HEK293 (cell line): Measurements from ENCODE around the gene BBLN.

Source experiments
- REPIN1 ChIP-seq: fragments of 450-650 bp; formaldehyde crosslinking; IDR thresholded peaks from 2 replicates; pipeline ENCODE4 v1.5.1; 2017; ENCODE audit warnings: missing biosample characterization, missing genetic modification characterization, low read depth
- SP7 ChIP-seq: fragments of 450-650 bp; formaldehyde crosslinking; IDR thresholded peaks from 2 replicates; pipeline ENCODE4 v1.5.1; 2016; ENCODE audit warnings: missing biosample characterization, missing genetic modification characterization
- ZNF157 ChIP-seq: fragments of 450-650 bp; formaldehyde crosslinking; IDR thresholded peaks from 2 replicates; pipeline ENCODE4 v1.5.1; 2016; ENCODE audit warnings: missing biosample characterization, missing genetic modification characterization
- ZNF530 ChIP-seq: fragments of 450-650 bp; formaldehyde crosslinking; IDR thresholded peaks from 2 replicates; pipeline ENCODE4 v1.5.1; 2016; ENCODE audit warnings: low read depth, missing biosample characterization, missing genetic modification characterization
- TF ChIP-seq, protein P1 (sequence below): fragments of 450-650 bp; formaldehyde crosslinking; IDR thresholded peaks from 2 replicates; pipeline ENCODE4 v1.5.1; 2016; ENCODE audit warnings: missing biosample characterization, missing genetic modification characterization

DNA sequence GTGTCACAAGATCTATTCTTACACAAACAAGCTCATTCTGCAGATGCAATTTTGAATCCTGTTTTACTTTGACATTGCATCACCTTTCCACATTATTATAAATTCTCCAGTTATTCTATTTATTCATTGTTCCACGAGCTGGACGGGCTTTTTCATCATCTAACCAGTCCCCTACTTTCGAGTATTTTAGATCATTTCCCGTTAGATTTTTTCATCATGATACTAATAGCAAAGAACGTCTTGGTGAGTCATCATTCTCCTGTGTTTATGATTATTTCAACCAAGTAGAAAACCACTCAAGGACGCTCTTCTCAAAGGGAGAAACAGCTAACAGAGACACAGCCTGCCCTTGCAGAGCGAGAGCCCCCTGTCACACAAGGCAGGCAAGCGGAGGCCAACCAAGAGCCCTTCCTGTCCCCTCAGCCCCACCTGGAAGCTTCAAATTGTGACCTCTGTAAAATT lies 15.1 kb downstream of the BBLN start:
- TF ChIP-seq REPIN1 (tag by site-specific recombination) = no peak
- TF ChIP-seq ZNF157 (tag by site-specific recombination) = no peak
- TF ChIP-seq, protein P1, sequence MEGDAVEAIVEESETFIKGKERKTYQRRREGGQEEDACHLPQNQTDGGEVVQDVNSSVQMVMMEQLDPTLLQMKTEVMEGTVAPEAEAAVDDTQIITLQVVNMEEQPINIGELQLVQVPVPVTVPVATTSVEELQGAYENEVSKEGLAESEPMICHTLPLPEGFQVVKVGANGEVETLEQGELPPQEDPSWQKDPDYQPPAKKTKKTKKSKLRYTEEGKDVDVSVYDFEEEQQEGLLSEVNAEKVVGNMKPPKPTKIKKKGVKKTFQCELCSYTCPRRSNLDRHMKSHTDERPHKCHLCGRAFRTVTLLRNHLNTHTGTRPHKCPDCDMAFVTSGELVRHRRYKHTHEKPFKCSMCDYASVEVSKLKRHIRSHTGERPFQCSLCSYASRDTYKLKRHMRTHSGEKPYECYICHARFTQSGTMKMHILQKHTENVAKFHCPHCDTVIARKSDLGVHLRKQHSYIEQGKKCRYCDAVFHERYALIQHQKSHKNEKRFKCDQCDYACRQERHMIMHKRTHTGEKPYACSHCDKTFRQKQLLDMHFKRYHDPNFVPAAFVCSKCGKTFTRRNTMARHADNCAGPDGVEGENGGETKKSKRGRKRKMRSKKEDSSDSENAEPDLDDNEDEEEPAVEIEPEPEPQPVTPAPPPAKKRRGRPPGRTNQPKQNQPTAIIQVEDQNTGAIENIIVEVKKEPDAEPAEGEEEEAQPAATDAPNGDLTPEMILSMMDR = no peak
- no peak for TF ChIP-seq ZNF530 (tag by site-specific recombination)
- TF ChIP-seq SP7 (tag by site-specific recombination) = no peak
